ENCODE measurements around the gene ZNF592. TPM values are rescaled to one million over a fixed set of nuclear protein-coding genes. Genes with fewer than 3 reads are reported as not detected.
A peak's percentile ranks its signal among the peaks of the same experiment; 100 is the strongest.

Gene ZNF592
- total and polyA plus RNA-seq, 9 of the 15 experiments (the other 6 are each of a cell fraction or from before 2014, with no cell fraction given), result 0.88 to 23.8 (median 7.4) TPM

DNA sequence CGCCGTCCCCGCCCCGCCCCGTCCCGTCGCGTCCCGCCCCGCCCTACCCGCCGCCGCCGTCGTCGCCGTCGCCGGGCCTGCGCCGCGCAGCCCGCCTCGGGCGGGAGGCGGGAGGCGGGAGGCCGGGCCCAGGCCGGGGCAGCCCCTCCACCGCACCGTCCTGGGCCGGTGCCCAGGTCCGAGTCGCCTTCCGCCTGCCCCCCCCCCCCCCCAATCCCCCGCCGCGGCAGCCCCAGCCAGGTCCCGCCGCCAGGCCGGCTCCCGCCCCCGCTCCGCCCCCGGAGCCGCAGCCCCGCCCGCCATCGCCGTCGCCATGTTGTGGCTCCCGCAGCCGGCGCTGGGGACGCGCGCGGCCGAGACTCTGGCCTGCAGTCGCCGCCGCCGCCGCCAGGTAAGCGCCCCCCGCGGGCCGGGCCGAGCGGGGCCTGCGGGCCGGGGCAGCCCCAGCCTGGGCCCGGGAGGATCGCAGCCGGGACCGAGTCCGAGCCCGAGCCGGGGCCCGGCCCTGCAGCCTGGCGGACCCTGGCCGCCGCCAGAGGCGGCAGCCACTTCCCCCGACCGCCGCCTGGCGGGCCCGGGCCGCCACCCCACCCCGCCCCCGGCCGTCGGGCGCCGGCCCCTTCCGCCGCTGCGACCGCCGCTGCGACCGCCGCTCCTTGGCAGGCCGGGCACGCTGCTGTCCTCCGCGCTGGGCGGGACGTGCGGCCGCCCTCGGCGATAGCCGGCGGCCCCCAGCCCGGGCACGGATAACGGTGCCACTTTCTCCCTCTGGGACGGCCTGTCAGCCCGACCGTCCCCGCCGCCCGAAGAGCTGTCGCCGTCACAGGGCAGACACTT is at the start of gene ZNF592 (continued):
- TF ChIP-seq, protein P1, sequence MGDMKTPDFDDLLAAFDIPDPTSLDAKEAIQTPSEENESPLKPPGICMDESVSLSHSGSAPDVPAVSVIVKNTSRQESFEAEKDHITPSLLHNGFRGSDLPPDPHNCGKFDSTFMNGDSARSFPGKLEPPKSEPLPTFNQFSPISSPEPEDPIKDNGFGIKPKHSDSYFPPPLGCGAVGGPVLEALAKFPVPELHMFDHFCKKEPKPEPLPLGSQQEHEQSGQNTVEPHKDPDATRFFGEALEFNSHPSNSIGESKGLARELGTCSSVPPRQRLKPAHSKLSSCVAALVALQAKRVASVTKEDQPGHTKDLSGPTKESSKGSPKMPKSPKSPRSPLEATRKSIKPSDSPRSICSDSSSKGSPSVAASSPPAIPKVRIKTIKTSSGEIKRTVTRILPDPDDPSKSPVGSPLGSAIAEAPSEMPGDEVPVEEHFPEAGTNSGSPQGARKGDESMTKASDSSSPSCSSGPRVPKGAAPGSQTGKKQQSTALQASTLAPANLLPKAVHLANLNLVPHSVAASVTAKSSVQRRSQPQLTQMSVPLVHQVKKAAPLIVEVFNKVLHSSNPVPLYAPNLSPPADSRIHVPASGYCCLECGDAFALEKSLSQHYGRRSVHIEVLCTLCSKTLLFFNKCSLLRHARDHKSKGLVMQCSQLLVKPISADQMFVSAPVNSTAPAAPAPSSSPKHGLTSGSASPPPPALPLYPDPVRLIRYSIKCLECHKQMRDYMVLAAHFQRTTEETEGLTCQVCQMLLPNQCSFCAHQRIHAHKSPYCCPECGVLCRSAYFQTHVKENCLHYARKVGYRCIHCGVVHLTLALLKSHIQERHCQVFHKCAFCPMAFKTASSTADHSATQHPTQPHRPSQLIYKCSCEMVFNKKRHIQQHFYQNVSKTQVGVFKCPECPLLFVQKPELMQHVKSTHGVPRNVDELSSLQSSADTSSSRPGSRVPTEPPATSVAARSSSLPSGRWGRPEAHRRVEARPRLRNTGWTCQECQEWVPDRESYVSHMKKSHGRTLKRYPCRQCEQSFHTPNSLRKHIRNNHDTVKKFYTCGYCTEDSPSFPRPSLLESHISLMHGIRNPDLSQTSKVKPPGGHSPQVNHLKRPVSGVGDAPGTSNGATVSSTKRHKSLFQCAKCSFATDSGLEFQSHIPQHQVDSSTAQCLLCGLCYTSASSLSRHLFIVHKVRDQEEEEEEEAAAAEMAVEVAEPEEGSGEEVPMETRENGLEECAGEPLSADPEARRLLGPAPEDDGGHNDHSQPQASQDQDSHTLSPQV (IDR thresholded peaks at IDR 0.05), result no peak
- TF ChIP-seq ZNF551 (CRISPR knock-in tag; IDR thresholded peaks at IDR 0.05) (no peak), RBBP5 (IDR thresholded peaks at IDR 0.05; ENCODE audit: borderline replicate concordance, insufficient read depth, low read length, poor library complexity, severe bottlenecking) (peak; percentile 32), ZNF324 (CRISPR knock-in tag; IDR thresholded peaks at IDR 0.05) (no peak), PHF8 (IDR thresholded peaks at IDR 0.05; ENCODE audit: borderline replicate concordance, low read length) (peak; percentile 49; the same call in 1 of the 2 replicates), ZNF263 (CRISPR knock-in tag; IDR thresholded peaks at IDR 0.05; ENCODE audit: borderline replicate concordance) (no peak), ZNF217 (CRISPR knock-in tag; IDR thresholded peaks at IDR 0.05) (no peak), GTF2E2 (tag; IDR thresholded peaks at IDR 0.05) (no peak), CXXC5 (CRISPR knock-in tag; IDR thresholded peaks at IDR 0.05) (peak; percentile 76), SMAD4 (CRISPR knock-in tag; conservative IDR thresholded peaks at IDR 0.05) (peak; percentile 95), HDAC1 (IDR thresholded peaks at IDR 0.05) (peak in 1 of 2 experiments; percentile 27; a peak in 1 of 4 replicates), CREM (IDR thresholded peaks at IDR 0.05; ENCODE audit: low read depth) (peak; percentile 14; the same call in 1 of the 2 replicates), DMBX1 (CRISPR knock-in tag; IDR thresholded peaks at IDR 0.05; ENCODE audit: borderline replicate concordance) (0 out of 2 replicates have a peak, but pooled peaks have one; percentile 49), MYNN (IDR thresholded peaks at IDR 0.05) (no peak), MYNN (CRISPR knock-in tag; IDR thresholded peaks at IDR 0.05) (no peak)
- TF ChIP-seq, protein P2, sequence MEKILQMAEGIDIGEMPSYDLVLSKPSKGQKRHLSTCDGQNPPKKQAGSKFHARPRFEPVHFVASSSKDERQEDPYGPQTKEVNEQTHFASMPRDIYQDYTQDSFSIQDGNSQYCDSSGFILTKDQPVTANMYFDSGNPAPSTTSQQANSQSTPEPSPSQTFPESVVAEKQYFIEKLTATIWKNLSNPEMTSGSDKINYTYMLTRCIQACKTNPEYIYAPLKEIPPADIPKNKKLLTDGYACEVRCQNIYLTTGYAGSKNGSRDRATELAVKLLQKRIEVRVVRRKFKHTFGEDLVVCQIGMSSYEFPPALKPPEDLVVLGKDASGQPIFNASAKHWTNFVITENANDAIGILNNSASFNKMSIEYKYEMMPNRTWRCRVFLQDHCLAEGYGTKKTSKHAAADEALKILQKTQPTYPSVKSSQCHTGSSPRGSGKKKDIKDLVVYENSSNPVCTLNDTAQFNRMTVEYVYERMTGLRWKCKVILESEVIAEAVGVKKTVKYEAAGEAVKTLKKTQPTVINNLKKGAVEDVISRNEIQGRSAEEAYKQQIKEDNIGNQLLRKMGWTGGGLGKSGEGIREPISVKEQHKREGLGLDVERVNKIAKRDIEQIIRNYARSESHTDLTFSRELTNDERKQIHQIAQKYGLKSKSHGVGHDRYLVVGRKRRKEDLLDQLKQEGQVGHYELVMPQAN (IDR thresholded peaks at IDR 0.05; ENCODE audit: borderline replicate concordance), result 0 out of 2 replicates have a peak, but pooled peaks have one; percentile 25
- TF ChIP-seq, protein P3, sequence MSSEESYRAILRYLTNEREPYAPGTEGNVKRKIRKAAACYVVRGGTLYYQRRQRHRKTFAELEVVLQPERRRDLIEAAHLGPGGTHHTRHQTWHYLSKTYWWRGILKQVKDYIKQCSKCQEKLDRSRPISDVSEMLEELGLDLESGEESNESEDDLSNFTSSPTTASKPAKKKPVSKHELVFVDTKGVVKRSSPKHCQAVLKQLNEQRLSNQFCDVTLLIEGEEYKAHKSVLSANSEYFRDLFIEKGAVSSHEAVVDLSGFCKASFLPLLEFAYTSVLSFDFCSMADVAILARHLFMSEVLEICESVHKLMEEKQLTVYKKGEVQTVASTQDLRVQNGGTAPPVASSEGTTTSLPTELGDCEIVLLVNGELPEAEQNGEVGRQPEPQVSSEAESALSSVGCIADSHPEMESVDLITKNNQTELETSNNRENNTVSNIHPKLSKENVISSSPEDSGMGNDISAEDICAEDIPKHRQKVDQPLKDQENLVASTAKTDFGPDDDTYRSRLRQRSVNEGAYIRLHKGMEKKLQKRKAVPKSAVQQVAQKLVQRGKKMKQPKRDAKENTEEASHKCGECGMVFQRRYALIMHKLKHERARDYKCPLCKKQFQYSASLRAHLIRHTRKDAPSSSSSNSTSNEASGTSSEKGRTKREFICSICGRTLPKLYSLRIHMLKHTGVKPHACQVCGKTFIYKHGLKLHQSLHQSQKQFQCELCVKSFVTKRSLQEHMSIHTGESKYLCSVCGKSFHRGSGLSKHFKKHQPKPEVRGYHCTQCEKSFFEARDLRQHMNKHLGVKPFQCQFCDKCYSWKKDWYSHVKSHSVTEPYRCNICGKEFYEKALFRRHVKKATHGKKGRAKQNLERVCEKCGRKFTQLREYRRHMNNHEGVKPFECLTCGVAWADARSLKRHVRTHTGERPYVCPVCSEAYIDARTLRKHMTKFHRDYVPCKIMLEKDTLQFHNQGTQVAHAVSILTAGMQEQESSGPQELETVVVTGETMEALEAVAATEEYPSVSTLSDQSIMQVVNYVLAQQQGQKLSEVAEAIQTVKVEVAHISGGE (CRISPR knock-in tag; IDR thresholded peaks at IDR 0.05), result peak in 1 of 3 experiments; percentile 82; a peak in 1 of 6 replicates

Data from K562 (cell line).